KOPT-K1 (cell line): ENCODE data around the gene ARHGAP32.
"Not testable (repeated sequence)": the region's sequence is repeated elsewhere in the genome, so short reads cannot be mapped to it uniquely, and the experiment has no call there.

Experiments
- H3K27ac ChIP-seq: fragments of 200-600 bp; sonication (generic); 2 replicates; pipeline ENCODE4 v1.5.1; 2016; ENCODE audit warnings: antibody characterized with exemption, mild to moderate bottlenecking, low read depth, low read length; ENCODE audit not compliant: poor library complexity, severe bottlenecking
- H3K36me3 ChIP-seq: fragments of 200-600 bp; sonication (generic); 2 replicates; pipeline ENCODE4 v1.5.1; 2017; ENCODE audit warnings: antibody characterized with exemption, mild to moderate bottlenecking, low read length, moderate library complexity; ENCODE audit not compliant: insufficient read depth
- H3K9me3 ChIP-seq: fragments of 200-600 bp; sonication (generic); 2 replicates; pipeline ENCODE4 v1.5.1; 2017; ENCODE audit warnings: antibody characterized with exemption, low read length, mild to moderate bottlenecking; ENCODE audit not compliant: insufficient read depth, poor library complexity, severe bottlenecking

ARHGAP32 gene

GRCh38 chr11:129045150-129045549 is 147.0 kb downstream of the ARHGAP32 start:
- Histone ChIP-seq H3K9me3 (no peaks in the 10 kb centered on the region), H3K36me3 (no peaks in the 10 kb centered on the region; the same call in 1 of the 2 replicates), H3K27ac (no peak overlapping the region)

GRCh38 chr11:129042503-129042902 is 149.6 kb downstream of the ARHGAP32 start:
- H3K9me3 ChIP-seq, result no peaks in the 10 kb centered on the region

GRCh38 chr11:129041611-129042018 is 150.5 kb downstream of the ARHGAP32 start:
- H3K36me3 ChIP-seq, result no peaks in the 10 kb centered on the region; the same call in 1 of the 2 replicates

More at GRCh38 chr11:129042503-129042902, 149.6 kb downstream of the ARHGAP32 start:
- no peak overlapping the region for H3K27ac ChIP-seq
- no peaks in the 10 kb centered on the region; the same call in 1 of the 2 replicates for H3K36me3 ChIP-seq

GRCh38 chr11:129040934-129041333 is 151.2 kb downstream of the ARHGAP32 start:
- no peak overlapping the region for H3K27ac ChIP-seq
- no peaks in the 10 kb centered on the region for H3K9me3 ChIP-seq
- H3K36me3 ChIP-seq, result no peaks in the 10 kb centered on the region; the same call in 1 of the 2 replicates

More at GRCh38 chr11:129041611-129042018, 150.5 kb downstream of the ARHGAP32 start:
- no peak overlapping the region for H3K27ac ChIP-seq
- no peaks in the 10 kb centered on the region for H3K9me3 ChIP-seq

GRCh38 chr11:129035244-129035643 is 156.9 kb downstream of the ARHGAP32 start:
- no peaks in the 10 kb centered on the region for H3K36me3 ChIP-seq
- no peak overlapping the region for H3K27ac ChIP-seq
- peaks cover 9% of the 10 kb centered on the region for H3K9me3 ChIP-seq

- H3K36me3 ChIP-seq, result no peaks in the 10 kb centered on the region
- peaks cover 9% of the 10 kb centered on the region for H3K9me3 ChIP-seq
- H3K27ac ChIP-seq, result no peak overlapping the region
These were observed 158.1 kb downstream of the ARHGAP32 start for GRCh38 chr11:129034001-129034400.

- Histone ChIP-seq H3K9me3 (no peaks in the 10 kb centered on the region), H3K27ac (no peak overlapping the region), H3K36me3 (no peaks in the 10 kb centered on the region)
These were observed 168.0 kb downstream of the ARHGAP32 start for GRCh38 chr11:129023968-129024676.

GRCh38 chr11:129021295-129021694 is 170.8 kb downstream of the ARHGAP32 start:
- Histone ChIP-seq H3K36me3 (no peaks in the 10 kb centered on the region), H3K27ac (no peak overlapping the region)

GRCh38 chr11:129018991-129019390 is 173.1 kb downstream of the ARHGAP32 start:
- H3K9me3 ChIP-seq, result no peaks in the 10 kb centered on the region
- H3K36me3 ChIP-seq, result no peaks in the 10 kb centered on the region
- H3K27ac ChIP-seq, result no peak overlapping the region

More at GRCh38 chr11:129021295-129021694, 170.8 kb downstream of the ARHGAP32 start:
- no peaks in the 10 kb centered on the region for H3K9me3 ChIP-seq

GRCh38 chr11:129018126-129018525 is 174.0 kb downstream of the ARHGAP32 start:
- H3K9me3 ChIP-seq, result no peaks in the 10 kb centered on the region
- H3K27ac ChIP-seq, result no peak overlapping the region

GRCh38 chr11:129013737-129014475 is 178.2 kb downstream of the ARHGAP32 start:
- Histone ChIP-seq H3K9me3 (no peaks in the 10 kb centered on the region), H3K27ac (no peak overlapping the region), H3K36me3 (no peaks in the 10 kb centered on the region)

More at GRCh38 chr11:129018126-129018525, 174.0 kb downstream of the ARHGAP32 start:
- no peaks in the 10 kb centered on the region for H3K36me3 ChIP-seq

- no peak overlapping the region for H3K27ac ChIP-seq
- no peaks in the 10 kb centered on the region for H3K9me3 ChIP-seq
- no peaks in the 10 kb centered on the region for H3K36me3 ChIP-seq
These were observed 179.2 kb downstream of the ARHGAP32 start for GRCh38 chr11:129012880-129013279.

GRCh38 chr11:129006161-129006560 is 186.0 kb downstream of the ARHGAP32 start:
- H3K9me3 ChIP-seq, result peaks cover 19% of the 10 kb centered on the region
- H3K27ac ChIP-seq, result no peak overlapping the region
- 0 out of 2 replicates have a peak, but pooled peaks cover 5% of the 10 kb centered on the region for H3K36me3 ChIP-seq

GRCh38 chr11:128999165-128999564 is 193.0 kb downstream of the ARHGAP32 start:
- peaks cover 14% of the 10 kb centered on the region; the same call in 1 of the 2 replicates for H3K36me3 ChIP-seq
- peaks cover 41% of the 10 kb centered on the region for H3K9me3 ChIP-seq
- H3K27ac ChIP-seq, result not testable (repeated sequence)

- Histone ChIP-seq H3K36me3 (0 out of 2 replicates have a peak, but pooled peaks cover 8% of the 10 kb centered on the region), H3K27ac (no peak overlapping the region), H3K9me3 (no peaks in the 10 kb centered on the region)
These were observed 203.7 kb downstream of the ARHGAP32 start for GRCh38 chr11:128988242-128988970.
